Liver (tissue), 9 donors: ENCODE data around the gene CD19. TPM values are rescaled to one million over a fixed set of nuclear protein-coding genes. Genes with fewer than 3 reads are reported as not detected.

ENCODE experiments used
- DNase-seq: peaks from one replicate; pipeline ENCODE4 v3.0.0-alpha.2; 2017; ENCODE audit warnings: low spot score
- H3K27ac ChIP-seq, 2 donors: one replicate each; pipeline ENCODE4 v1.7.0; 2013; ENCODE audit warnings: inconsistent platforms in 2 of 2, low read length in 2 of 2, control low read depth in 1 of 2, low read depth in 1 of 2, mild to moderate bottlenecking in 1 of 2
- H3K27me3 ChIP-seq, 4 donors: one replicate each; pipeline versions ENCODE4 v1.6.1 to v1.7.0; 2013; ENCODE audit warnings: low read length in 3 of 4, inconsistent platforms in 1 of 4, mild to moderate bottlenecking in 1 of 4, moderate library complexity in 1 of 4; ENCODE audit not compliant: control insufficient read depth in 4 of 4, insufficient read depth in 4 of 4
- H3K36me3 ChIP-seq, 4 donors: one replicate each; pipeline versions ENCODE4 v1.6.1 to v1.7.0; 2013; ENCODE audit warnings: low read length in 3 of 4, mild to moderate bottlenecking in 3 of 4, low read depth in 1 of 4, moderate library complexity in 1 of 4; ENCODE audit not compliant: control insufficient read depth in 4 of 4, insufficient read depth in 3 of 4
- H3K4me1 ChIP-seq, 4 donors: one replicate each; pipeline versions ENCODE4 v1.6.1 to v1.7.0; 2013; ENCODE audit warnings: low read length in 3 of 4, mild to moderate bottlenecking in 3 of 4, moderate library complexity in 1 of 4; ENCODE audit not compliant: control insufficient read depth in 4 of 4, insufficient read depth in 4 of 4
- H3K4me3 ChIP-seq, 3 donors: one replicate each; pipeline versions ENCODE4 v1.6.1 to v1.7.0; 2013; ENCODE audit warnings: low read length in 3 of 3, control low read depth in 1 of 3, low read depth in 1 of 3, mild to moderate bottlenecking in 1 of 3
- H3K9ac ChIP-seq, 2 donors: one replicate each; pipeline ENCODE4 v1.7.0; 2013; ENCODE audit warnings: low read length in 2 of 2, mild to moderate bottlenecking in 2 of 2, moderate library complexity in 2 of 2, control low read depth in 1 of 2, low read depth in 1 of 2
- H3K9me3 ChIP-seq, 4 donors: one replicate each; pipeline versions ENCODE4 v1.6.1 to v1.7.0; 2013; ENCODE audit warnings: low read length in 3 of 4; ENCODE audit not compliant: control insufficient read depth in 4 of 4
- EGR1 ChIP-seq, 2 donors: IDR thresholded peaks; 2 replicates each; pipeline ENCODE4 v1.6.1; 2016 to 2018; ENCODE audit warnings: antibody characterized with exemption in 2 of 2, low read depth in 2 of 2
- FOXA1 ChIP-seq: IDR thresholded peaks from 2 replicates; pipeline ENCODE4 v1.6.1; 2016; ENCODE audit warnings: antibody characterized with exemption
- FOXA2 ChIP-seq: IDR thresholded peaks from 2 replicates; pipeline ENCODE4 v1.6.1; 2016; ENCODE audit warnings: antibody characterized with exemption
- GABPA ChIP-seq, 2 donors: IDR thresholded peaks in 1 of 2; conservative IDR thresholded peaks in 1 of 2; 2 replicates each; pipeline ENCODE4 v1.6.1; 2016; ENCODE audit warnings: antibody characterized with exemption in 2 of 2, mild to moderate bottlenecking in 1 of 2, moderate library complexity in 1 of 2
- HNF4A ChIP-seq, 2 donors: conservative IDR thresholded peaks; 2 replicates each; pipeline ENCODE4 v1.6.1; 2016; ENCODE audit warnings: antibody characterized with exemption in 2 of 2, mild to moderate bottlenecking in 2 of 2
- HNF4G ChIP-seq: IDR thresholded peaks from 2 replicates; pipeline ENCODE4 v1.6.1; 2016; ENCODE audit warnings: antibody characterized with exemption
- JUND ChIP-seq, 2 donors: IDR thresholded peaks; 2 replicates each; pipeline ENCODE4 v1.6.1; 2016; ENCODE audit warnings: antibody characterized with exemption in 2 of 2
- NR2F2 ChIP-seq: IDR thresholded peaks from 2 replicates; pipeline ENCODE4 v1.6.1; 2016; ENCODE audit warnings: antibody characterized with exemption
- RAD21 ChIP-seq, 2 donors: IDR thresholded peaks; 2 replicates each; pipeline ENCODE4 v1.6.1; 2016; ENCODE audit warnings: antibody characterized with exemption in 2 of 2, mild to moderate bottlenecking in 2 of 2
- RXRA ChIP-seq, 2 donors: IDR thresholded peaks; 2 replicates each; pipeline ENCODE4 v1.6.1; 2017 to 2018; ENCODE audit warnings: antibody characterized with exemption in 2 of 2, mild to moderate bottlenecking in 1 of 2
- SP1 ChIP-seq: IDR thresholded peaks from 2 replicates; pipeline ENCODE4 v1.6.1; 2018; ENCODE audit warnings: antibody characterized with exemption, mild to moderate bottlenecking
- TAF1 ChIP-seq: conservative IDR thresholded peaks from 2 replicates; pipeline ENCODE4 v1.6.1; 2016; ENCODE audit warnings: antibody characterized with exemption, mild to moderate bottlenecking
- YY1 ChIP-seq: IDR thresholded peaks from 2 replicates; pipeline ENCODE4 v1.6.1; 2016; ENCODE audit warnings: antibody characterized with exemption, mild to moderate bottlenecking
- WGBS: extraction: QIAGEN DNeasy Blood & Tissue Kit; methylation state at CpG from one replicate; pipeline ENCODE4 v1.1.7; 2013; 5-methylcytosine and 5-hydroxymethylcytosine counted together
- polyA plus RNA-seq, 2 donors: library from polyadenylated mRNA; stranded (reverse) in 1 of 2; unstranded in 1 of 2; fragments of 200-250 nt in 1 of 2; fragments of >200 nt in 1 of 2; fragmentation: Nextera tagmentation in 1 of 2; extraction: Ambion mirVana in 1 of 2; gene quantifications; one replicate each; pipeline versions ENCODE4 v1.2.1 to v1.2.3, GENCODE V29; 2013 to 2015
- total RNA-seq, 2 donors: library from RNA; depleted of rRNA; stranded (reverse); fragments of >200 nt; gene quantifications; one replicate each; pipeline ENCODE4 v1.2.3, GENCODE V29; 2014
- TF ChIP-seq, protein P1 (sequence below): IDR thresholded peaks from 2 replicates; pipeline ENCODE4 v1.6.1; 2016; ENCODE audit warnings: antibody characterized with exemption
- TF ChIP-seq, protein P2 (sequence below): IDR thresholded peaks from 2 replicates; pipeline ENCODE4 v1.6.1; 2016; ENCODE audit warnings: antibody characterized with exemption, mild to moderate bottlenecking
- TF ChIP-seq, protein P3 (sequence below): fragments of 150-350 bp; IDR thresholded peaks from 2 replicates; pipeline ENCODE4 v1.5.1; 2017; ENCODE audit warnings: improper control_type of control experiment, low read depth, low read length; ENCODE audit not compliant: missing input control
- TF ChIP-seq, protein P4 (sequence below): IDR thresholded peaks from 2 replicates; pipeline ENCODE4 v1.6.1; 2016; ENCODE audit warnings: antibody characterized with exemption
- TF ChIP-seq, protein P5 (sequence below): IDR thresholded peaks from 2 replicates; pipeline ENCODE4 v1.6.1; 2016; ENCODE audit warnings: antibody characterized with exemption
- donor health status: healthy.
- donor health status: healthy.
- donor health status: healthy.
- donor health status: healthy.
- donor health status: healthy.

CD19 gene
- total and polyA plus RNA-seq, 4 donors, result 0.08 to 1.2 (median 0.49) TPM

DNA sequence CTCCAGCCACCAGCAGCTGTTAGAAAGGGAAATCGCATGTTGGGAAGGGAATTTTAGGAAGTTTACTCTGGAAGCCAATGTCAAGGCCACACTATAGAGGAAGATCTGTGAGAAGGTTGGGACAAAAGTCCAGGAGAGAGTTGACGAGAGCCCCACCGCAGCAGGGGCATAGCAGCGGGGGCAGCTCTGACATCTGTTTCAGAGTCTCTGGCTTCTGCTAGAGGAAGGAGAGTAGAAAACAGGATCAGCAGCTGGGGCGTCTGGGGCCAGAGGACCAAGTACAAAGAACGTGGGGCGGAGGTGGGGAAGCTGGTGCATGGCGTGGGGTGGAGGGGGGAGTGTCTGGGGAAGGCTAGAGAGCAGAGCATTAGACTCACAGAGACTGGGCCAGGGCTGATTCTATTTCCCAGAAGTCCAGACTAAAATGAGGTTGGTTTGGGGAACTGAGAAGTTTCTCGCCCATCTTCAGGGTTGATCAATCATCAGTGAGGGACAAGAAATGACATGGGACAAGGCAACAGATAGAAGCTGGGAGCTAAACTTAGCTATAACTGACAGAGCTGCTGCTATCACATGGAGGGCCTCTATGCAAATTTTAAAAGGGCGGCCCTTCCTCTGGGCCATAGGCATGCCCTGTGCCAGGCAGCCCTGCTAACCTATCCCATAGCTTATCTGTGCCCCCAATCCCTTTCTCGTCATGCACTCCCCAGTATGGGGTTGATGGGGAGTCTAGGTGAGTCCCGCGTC lies 7.9 kb upstream of the CD19 start:
- peaks cover 0 to 4% (median under 1%) of the 10 kb centered on the region in 4 donors for H3K36me3 ChIP-seq
- H3K27me3 ChIP-seq, result no peaks in the 10 kb centered on the region
- no peak for DNase-seq
- TF ChIP-seq RAD21 (IDR thresholded peaks at IDR 0.05) (no peak), EGR1 (IDR thresholded peaks at IDR 0.05; ENCODE audit: low read depth in 2 of 2) (no peak), TAF1 (no peak), GABPA (IDR thresholded peaks at IDR 0.05 in 1 of 2, conservative IDR thresholded peaks at IDR 0.05 in 1 of 2) (no peak), SP1 (no peak), RXRA (IDR thresholded peaks at IDR 0.05) (no peak), NR2F2 (no peak), FOXA2 (no peak), HNF4A (conservative IDR thresholded peaks at IDR 0.05) (no peak), HNF4G (no peak), YY1 (no peak), JUND (IDR thresholded peaks at IDR 0.05) (no peak), FOXA1 (no peak)
- TF ChIP-seq, protein P1, sequence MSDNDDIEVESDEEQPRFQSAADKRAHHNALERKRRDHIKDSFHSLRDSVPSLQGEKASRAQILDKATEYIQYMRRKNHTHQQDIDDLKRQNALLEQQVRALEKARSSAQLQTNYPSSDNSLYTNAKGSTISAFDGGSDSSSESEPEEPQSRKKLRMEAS, result no peak
- TF ChIP-seq, protein P2, sequence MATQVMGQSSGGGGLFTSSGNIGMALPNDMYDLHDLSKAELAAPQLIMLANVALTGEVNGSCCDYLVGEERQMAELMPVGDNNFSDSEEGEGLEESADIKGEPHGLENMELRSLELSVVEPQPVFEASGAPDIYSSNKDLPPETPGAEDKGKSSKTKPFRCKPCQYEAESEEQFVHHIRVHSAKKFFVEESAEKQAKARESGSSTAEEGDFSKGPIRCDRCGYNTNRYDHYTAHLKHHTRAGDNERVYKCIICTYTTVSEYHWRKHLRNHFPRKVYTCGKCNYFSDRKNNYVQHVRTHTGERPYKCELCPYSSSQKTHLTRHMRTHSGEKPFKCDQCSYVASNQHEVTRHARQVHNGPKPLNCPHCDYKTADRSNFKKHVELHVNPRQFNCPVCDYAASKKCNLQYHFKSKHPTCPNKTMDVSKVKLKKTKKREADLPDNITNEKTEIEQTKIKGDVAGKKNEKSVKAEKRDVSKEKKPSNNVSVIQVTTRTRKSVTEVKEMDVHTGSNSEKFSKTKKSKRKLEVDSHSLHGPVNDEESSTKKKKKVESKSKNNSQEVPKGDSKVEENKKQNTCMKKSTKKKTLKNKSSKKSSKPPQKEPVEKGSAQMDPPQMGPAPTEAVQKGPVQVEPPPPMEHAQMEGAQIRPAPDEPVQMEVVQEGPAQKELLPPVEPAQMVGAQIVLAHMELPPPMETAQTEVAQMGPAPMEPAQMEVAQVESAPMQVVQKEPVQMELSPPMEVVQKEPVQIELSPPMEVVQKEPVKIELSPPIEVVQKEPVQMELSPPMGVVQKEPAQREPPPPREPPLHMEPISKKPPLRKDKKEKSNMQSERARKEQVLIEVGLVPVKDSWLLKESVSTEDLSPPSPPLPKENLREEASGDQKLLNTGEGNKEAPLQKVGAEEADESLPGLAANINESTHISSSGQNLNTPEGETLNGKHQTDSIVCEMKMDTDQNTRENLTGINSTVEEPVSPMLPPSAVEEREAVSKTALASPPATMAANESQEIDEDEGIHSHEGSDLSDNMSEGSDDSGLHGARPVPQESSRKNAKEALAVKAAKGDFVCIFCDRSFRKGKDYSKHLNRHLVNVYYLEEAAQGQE, result no peak
- TF ChIP-seq, protein P3, sequence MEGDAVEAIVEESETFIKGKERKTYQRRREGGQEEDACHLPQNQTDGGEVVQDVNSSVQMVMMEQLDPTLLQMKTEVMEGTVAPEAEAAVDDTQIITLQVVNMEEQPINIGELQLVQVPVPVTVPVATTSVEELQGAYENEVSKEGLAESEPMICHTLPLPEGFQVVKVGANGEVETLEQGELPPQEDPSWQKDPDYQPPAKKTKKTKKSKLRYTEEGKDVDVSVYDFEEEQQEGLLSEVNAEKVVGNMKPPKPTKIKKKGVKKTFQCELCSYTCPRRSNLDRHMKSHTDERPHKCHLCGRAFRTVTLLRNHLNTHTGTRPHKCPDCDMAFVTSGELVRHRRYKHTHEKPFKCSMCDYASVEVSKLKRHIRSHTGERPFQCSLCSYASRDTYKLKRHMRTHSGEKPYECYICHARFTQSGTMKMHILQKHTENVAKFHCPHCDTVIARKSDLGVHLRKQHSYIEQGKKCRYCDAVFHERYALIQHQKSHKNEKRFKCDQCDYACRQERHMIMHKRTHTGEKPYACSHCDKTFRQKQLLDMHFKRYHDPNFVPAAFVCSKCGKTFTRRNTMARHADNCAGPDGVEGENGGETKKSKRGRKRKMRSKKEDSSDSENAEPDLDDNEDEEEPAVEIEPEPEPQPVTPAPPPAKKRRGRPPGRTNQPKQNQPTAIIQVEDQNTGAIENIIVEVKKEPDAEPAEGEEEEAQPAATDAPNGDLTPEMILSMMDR, result no peak
- TF ChIP-seq, protein P4, sequence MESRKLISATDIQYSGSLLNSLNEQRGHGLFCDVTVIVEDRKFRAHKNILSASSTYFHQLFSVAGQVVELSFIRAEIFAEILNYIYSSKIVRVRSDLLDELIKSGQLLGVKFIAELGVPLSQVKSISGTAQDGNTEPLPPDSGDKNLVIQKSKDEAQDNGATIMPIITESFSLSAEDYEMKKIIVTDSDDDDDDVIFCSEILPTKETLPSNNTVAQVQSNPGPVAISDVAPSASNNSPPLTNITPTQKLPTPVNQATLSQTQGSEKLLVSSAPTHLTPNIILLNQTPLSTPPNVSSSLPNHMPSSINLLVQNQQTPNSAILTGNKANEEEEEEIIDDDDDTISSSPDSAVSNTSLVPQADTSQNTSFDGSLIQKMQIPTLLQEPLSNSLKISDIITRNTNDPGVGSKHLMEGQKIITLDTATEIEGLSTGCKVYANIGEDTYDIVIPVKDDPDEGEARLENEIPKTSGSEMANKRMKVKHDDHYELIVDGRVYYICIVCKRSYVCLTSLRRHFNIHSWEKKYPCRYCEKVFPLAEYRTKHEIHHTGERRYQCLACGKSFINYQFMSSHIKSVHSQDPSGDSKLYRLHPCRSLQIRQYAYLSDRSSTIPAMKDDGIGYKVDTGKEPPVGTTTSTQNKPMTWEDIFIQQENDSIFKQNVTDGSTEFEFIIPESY, result no peak
- TF ChIP-seq, protein P5, sequence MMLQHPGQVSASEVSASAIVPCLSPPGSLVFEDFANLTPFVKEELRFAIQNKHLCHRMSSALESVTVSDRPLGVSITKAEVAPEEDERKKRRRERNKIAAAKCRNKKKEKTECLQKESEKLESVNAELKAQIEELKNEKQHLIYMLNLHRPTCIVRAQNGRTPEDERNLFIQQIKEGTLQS, result no peak
- H3K9me3 ChIP-seq, result no peaks in the 10 kb centered on the region
- no peak overlapping the region for H3K27ac ChIP-seq
- no peak overlapping the region for H3K4me3 ChIP-seq
- H3K9ac ChIP-seq, result no peak overlapping the region
- 81% methylated on average over 13 of the region's 13 CpGs for WGBS
- H3K4me1 ChIP-seq, result peaks cover 3 to 13% (median 9%) of the 10 kb centered on the region in 4 donors
